GM21360 (cell line): ENCODE measurements around the gene C13orf46.
"Not testable (repeated sequence)": the region's sequence is repeated elsewhere in the genome, so short reads cannot be mapped to it uniquely, and the experiment has no call there.

ENCODE experiments used
- ATAC-seq: cut with Tn5 transposase; IDR thresholded peaks from one replicate; pipeline ENCODE4 v1.9.1; 2021; ENCODE audit warnings: mild to moderate bottlenecking, moderate library complexity; ENCODE audit not compliant: unreplicated experiment

C13orf46 gene

GRCh38 chr13:113995051-113995601 is 21.2 kb upstream of the C13orf46 start:
- no peak for ATAC-seq

DNA sequence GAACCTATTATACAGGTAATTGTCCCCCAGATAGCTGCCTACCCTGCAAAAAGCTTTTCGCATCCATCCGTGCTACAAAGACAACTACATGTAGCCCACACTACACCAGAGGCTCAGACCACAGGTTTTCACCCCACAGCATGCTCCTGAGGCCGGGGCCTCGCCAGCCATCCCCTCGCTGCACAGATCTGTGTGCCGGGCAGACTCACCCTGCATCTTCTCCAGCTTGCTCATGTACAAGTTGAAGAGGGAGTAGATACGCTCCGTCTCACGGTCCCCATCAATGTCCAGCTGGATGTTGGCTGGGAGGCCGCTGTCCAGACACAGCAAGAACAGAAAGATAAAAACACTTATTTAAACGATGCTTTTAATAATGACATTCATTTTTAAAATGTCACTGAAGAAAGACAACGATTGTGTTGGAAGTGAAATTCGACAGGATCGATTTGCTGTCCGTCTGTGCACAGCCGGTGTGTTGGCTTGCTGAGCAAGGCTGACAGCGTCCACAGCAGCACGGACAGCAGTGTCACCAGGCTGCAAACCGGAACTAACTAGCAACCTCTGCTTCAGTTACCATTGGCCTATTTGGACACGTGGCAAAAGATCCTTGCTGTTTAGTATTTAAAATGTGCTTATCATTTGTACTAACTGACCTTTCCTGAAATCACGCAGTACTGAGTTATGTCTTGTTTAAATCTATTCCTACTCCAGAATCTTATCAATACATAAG is 18.6 kb upstream of the C13orf46 start:
- no peak for ATAC-seq

DNA sequence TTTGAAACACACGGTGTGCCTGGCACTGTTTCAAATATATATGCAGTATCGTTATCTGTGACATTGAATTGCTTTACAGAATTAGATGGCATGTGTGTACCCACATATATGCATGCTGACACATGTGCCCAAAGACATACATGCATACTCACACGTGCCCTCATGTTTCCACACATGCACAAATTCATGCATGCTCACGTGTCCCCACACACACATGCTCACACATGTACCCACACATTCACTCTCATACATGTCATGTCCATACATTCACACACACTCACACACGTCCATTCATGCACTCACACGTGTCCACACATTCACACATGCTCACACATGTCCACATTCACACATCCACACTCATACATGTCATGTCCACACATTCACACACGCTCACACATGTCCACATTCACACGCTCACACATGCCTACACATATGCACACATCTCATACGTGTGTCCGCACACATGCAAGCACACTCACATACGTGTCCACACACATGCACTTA is 17.9 kb upstream of the C13orf46 start:
- ATAC-seq = no peak

DNA sequence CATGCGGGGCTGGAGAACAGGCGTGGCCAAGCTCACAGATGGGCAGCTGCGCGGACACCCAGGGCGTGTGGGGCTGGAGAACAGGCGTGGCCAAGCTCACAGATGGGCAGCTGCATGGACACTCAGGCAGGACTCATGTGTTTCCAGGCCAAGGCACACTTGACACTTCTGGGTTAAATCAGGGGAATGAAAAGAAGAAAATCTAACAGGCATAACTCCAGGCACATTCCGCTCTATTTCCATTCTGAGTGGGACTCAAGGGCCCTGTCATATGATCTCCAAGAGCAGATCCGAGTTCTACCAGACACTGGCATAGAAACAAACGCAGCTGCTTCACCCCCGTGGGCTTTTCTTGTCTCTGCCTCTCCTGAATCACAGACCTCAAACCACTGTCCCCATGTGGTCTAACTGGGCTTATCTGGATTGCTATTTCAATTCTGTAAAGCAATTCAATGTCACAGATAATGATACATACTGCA is 17.4 kb upstream of the C13orf46 start:
- no peak for ATAC-seq

DNA sequence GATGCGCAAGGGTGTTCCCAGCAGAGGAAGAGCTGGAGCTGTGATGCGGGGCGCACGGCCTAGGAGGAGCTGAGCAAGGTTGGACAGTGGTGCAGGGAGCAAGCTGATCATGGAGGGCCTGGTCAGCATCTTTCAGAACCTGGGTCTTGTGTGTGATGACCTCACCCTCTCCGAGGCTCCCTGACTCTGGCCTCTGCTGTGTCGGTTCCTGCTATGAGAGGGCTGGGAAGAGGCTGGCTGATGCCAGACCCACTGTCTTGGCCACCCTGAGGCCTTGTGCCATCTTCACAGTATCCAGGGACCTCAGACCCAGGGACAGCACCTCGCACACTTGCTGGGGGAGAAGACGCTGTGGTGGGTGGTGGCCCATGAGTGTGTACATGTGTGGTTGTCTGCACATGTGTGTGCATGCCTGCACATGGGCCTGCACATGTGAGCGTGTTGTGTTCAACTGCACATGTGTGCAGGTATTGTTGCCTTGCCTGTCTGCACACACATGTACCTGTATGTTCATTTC is 16.5 kb upstream of the C13orf46 start:
- no peak for ATAC-seq

DNA sequence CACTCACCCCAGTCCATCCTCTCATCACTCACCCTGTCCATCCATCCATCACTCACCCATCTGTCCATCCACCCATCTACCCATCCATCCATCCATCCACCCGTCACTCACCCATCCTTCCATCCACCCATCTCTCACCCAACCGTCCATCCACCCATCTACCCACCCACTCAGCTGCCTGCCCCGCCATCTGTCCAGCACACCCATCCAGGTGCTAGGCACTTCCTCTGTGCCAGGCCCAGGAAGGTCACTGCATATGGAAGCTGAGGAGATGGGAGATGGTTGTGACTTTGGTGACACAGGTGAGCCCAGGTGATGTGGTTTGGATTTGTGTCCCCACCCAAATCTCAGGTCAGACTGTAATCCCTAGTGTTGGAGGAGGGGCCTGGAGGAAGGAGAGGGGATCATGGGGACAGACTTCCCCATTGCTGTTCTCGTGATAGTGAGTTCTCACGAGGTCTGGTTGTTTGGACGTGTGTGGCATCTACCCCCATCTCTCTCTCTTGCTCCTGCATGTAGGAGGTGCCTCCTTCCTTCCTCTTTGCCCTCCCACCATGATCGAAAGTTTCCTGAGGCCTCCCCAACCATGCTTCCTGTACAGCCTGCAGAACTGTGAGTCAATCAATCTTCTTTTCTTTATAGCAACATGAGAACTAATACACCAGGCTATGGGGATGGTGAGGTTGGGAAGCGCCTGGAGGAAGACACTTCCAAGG is 15.9 kb upstream of the C13orf46 start:
- ATAC-seq = no peak

DNA sequence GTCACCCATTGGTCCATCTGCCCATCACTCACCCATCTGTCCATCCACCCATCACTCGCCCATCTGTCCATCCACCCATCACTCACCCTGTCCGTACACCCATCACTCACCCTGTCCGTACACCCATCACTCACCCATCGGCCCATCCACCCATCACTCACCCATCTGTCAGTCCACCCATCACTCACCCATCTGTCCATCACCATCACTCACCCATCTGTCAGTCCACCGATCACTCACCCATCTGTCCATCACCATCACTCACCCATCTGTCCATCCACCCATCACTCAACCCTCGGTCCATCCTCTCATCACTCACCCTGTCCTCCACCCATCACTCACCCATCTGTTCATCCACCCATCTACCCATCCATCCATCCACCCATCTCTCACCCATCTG is 15.0 kb upstream of the C13orf46 start:
- ATAC-seq = not testable (repeated sequence)

DNA sequence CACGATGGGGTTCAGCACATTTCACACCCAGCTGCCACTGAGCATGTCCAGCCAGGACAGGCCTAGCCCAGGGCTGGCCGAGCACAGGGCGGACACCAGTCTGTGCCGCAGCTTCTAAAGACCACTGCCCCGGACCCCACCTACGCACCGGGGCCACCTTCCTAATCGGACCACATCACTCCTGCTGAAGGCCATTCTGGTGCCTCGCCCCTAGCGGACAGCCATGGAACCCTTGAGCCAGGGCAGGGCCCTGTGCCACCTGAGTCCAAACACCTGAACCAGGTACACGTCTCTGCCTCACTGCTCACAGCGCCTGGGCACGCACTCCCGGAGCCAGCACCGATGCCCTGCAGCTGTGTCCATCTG is 8.4 kb upstream of the C13orf46 start:
- no peak for ATAC-seq

GRCh38 chr13:113981611-113982295 is 7.9 kb upstream of the C13orf46 start:
- no peak for ATAC-seq

DNA sequence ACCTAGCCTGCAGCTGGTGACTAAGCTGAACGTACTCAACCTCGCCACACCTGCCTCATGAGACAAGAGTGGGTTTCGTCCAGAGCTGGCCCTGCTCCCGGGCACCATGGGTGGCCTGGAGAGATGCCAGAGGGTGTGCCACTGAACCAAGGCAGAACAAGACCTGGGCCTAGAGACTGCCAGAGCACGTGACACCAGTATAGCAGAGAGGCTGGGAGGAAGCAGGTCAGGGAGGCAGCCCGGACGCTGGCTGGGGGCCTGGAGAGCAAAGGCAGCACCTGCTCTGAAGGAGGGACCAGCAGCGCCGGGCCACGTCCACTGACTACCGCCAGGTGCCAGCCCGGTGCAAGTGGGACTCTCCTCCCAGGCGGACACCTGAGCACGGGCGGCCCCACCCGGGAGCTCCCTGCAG is 7.3 kb upstream of the C13orf46 start:
- ATAC-seq = no peak

GRCh38 chr13:113980489-113981064 is 6.7 kb upstream of the C13orf46 start:
- ATAC-seq = no peak

- ATAC-seq = no peak
Measured at GRCh38 chr13:113979791-113980471, 6.1 kb upstream of the C13orf46 start.

DNA sequence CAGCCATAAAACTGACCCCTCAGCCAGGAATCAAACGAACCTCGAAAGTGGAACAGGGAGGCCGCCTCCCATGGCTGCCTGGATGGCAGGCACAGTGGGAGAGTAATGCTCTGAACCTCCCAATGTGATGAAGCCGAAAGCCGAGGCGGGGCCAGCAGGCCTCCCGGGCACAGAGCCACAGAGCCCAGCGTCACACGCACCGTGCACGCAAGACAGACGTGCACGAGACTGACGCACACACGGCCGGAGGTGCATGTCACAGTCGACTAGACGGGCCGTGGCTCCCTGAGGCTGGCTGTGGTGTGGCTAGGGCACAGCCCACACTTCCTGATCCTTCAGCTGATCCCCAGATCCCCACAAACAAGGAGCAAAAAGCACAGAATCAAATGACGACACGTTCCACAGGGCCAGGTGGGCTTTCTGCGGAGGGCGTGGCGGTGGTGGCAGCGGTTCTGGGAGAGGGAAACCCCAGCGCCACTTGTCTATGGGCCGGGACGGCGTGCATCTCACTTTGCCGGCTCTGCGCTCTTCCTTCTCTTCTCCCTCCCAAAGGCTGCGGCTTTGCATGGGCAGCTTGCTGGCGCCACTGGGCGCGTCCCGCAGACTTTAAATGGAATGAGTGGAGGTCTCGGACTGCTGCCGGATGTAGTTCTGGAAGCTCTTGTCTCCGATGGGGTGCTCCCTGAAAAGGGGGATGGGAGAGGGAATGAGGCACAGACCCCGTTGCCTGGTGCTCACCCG is 5.0 kb upstream of the C13orf46 start:
- ATAC-seq = no peak

GRCh38 chr13:113977976-113978375 is 4.1 kb upstream of the C13orf46 start:
- no peak for ATAC-seq

- ATAC-seq = no peak
Measured at GRCh38 chr13:113976711-113977684, 3.1 kb upstream of the C13orf46 start.

DNA sequence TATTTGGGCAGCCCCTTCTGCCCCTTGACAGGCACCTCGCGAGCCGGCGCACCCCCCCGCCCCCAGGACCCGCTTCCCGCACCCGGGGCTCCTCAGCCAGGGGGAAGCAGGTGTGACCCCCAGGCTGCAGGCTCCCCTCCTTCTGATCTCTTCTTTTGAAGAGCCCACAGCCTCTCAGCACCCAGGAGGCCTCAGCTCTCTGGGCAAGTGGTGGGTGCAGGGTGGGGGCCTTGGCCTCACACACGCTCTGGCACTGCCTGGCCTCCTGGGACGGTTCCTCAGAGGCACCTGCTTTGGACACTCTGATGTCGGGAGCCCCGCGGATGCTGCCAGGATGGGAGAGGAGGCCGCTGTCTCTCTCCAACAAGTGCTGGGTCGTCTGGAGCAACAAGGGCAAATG is 1.5 kb upstream of the C13orf46 start:
- ATAC-seq = no peak

DNA sequence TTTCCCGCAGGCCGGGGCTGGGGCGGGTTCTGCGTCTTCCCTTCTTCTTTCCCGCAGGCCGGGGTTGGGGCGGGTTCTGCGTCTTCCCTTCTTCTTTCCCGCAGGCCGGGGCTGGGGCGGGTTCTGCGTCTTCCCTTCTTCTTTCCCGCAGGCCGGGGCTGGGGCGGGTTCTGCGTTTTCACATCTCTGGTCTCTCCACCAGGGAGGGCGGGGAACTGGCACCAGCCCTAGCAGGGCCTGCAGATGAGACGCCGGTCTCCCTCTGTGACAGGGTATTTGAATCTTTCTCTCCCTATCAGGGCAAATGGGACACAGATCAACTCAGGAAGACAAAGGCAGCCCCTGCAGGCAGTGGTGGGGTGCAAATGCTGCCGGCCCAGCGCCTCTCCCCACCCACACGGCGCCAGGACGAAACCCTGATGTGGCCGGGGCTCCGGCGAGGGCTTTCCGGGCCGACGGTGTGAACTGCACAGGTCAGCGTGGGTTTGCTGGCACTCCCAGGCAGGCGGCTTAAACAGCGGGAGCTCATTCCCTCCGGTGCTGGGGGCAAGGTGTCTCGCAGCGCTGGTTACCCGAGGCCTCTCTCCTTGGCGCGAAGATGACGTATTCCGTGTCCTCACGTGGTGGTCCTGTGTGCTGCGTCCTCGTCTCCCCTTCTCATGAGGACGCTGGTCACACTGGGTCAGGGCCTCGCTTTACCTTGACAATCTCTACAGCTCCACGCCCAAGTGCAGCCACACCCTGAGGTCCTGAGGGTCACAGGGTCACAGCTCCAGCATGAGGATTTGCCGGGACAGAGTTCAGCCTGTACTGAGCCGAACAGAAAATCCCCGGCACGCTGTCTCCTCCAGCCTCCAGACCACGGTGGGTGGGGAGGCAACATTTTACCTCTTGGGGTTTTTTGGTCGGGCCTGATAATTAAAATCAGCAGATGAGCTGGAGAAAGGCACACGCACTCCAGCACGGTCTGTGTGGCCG is 717 bp upstream of the C13orf46 start:
- no peak for ATAC-seq
